Central memory CD8-positive, alpha-beta T cell (primary cell): Measurements from ENCODE around the gene EGFR.

Experiments
- ATAC-seq: fragments of 150-1000 bp; cut with Tn5 transposase; replicated peaks from 2 replicates; pipeline ENCODE4 v1.10.0; 2022; ENCODE audit warnings: mild to moderate bottlenecking, moderate FRiP score, moderate number of reproducible peaks; ENCODE audit not compliant: poor library complexity, severe bottlenecking; ENCODE audit errors: extremely low read depth
- DNase-seq, 2 donors: peaks; one replicate each; pipeline ENCODE4 v3.0.0; 2021; ENCODE audit warnings: low spot score in 2 of 2
- H3K27ac Mint-ChIP-seq: one replicate; pipeline ENCODE4 v1.8.0; 2022; ENCODE audit warnings: low read depth, mild to moderate bottlenecking, moderate library complexity, mixed read lengths
- H3K27me3 Mint-ChIP-seq: one replicate; pipeline ENCODE4 v1.8.0; 2022; ENCODE audit warnings: mixed read lengths
- H3K36me3 Mint-ChIP-seq: one replicate; pipeline ENCODE4 v1.8.0; 2022; ENCODE audit warnings: mild to moderate bottlenecking, moderate library complexity, mixed read lengths; ENCODE audit not compliant: insufficient read depth
- H3K4me1 Mint-ChIP-seq: one replicate; pipeline ENCODE4 v1.8.0; 2022; ENCODE audit warnings: mixed read lengths
- H3K4me3 Mint-ChIP-seq: one replicate; pipeline ENCODE4 v1.8.0; 2022; ENCODE audit warnings: mild to moderate bottlenecking, moderate library complexity, mixed read lengths
- H3K9me3 Mint-ChIP-seq: one replicate; pipeline ENCODE4 v1.8.0; 2022; ENCODE audit warnings: mixed read lengths

EGFR gene

GRCh38 chr7:55128693-55129394 is 110.0 kb downstream of the EGFR start:
- H3K27me3 Mint-ChIP-seq = peaks cover 56% of the 10 kb centered on the region
- ATAC-seq (no peak), DNase-seq (no peak)
- no peak overlapping the region for H3K27ac Mint-ChIP-seq
- H3K36me3 Mint-ChIP-seq = peaks cover 1% of the 10 kb centered on the region
- H3K4me1 Mint-ChIP-seq = no peaks in the 10 kb centered on the region
- no peak overlapping the region for H3K4me3 Mint-ChIP-seq
- H3K9me3 Mint-ChIP-seq = no peaks in the 10 kb centered on the region

GRCh38 chr7:55129541-55130394 is 111.0 kb downstream of the EGFR start:
- no peak overlapping the region for H3K27ac Mint-ChIP-seq
- H3K36me3 Mint-ChIP-seq = peaks cover 2% of the 10 kb centered on the region
- peaks cover 51% of the 10 kb centered on the region for H3K27me3 Mint-ChIP-seq
- DNase-seq (no peak), ATAC-seq (no peak)
- no peaks in the 10 kb centered on the region for H3K9me3 Mint-ChIP-seq
- no peak overlapping the region for H3K4me3 Mint-ChIP-seq
- H3K4me1 Mint-ChIP-seq = no peaks in the 10 kb centered on the region

GRCh38 chr7:55130395-55131141 is 111.8 kb downstream of the EGFR start:
- ATAC-seq (no peak), DNase-seq (no peak)
- no peaks in the 10 kb centered on the region for H3K9me3 Mint-ChIP-seq
- H3K27ac Mint-ChIP-seq = no peak overlapping the region
- H3K4me3 Mint-ChIP-seq = no peak overlapping the region
- H3K4me1 Mint-ChIP-seq = no peaks in the 10 kb centered on the region
- peaks cover 2% of the 10 kb centered on the region for H3K36me3 Mint-ChIP-seq
- peaks cover 45% of the 10 kb centered on the region for H3K27me3 Mint-ChIP-seq

- ATAC-seq (no peak), DNase-seq (no peak)
- H3K4me3 Mint-ChIP-seq = no peak overlapping the region
- peaks cover 38% of the 10 kb centered on the region for H3K27me3 Mint-ChIP-seq
- H3K27ac Mint-ChIP-seq = no peak overlapping the region
- H3K36me3 Mint-ChIP-seq = peaks cover 2% of the 10 kb centered on the region
- H3K9me3 Mint-ChIP-seq = no peaks in the 10 kb centered on the region
- H3K4me1 Mint-ChIP-seq = no peaks in the 10 kb centered on the region
Observed at GRCh38 chr7:55131142-55131929, 112.5 kb downstream of the EGFR start.

GRCh38 chr7:55132550-55132889 is 113.7 kb downstream of the EGFR start:
- Mint-ChIP-seq H3K4me1 (no peaks in the 10 kb centered on the region), H3K27me3 (peaks cover 36% of the 10 kb centered on the region), H3K27ac (no peak overlapping the region), H3K4me3 (no peak overlapping the region), H3K36me3 (peaks cover 2% of the 10 kb centered on the region), H3K9me3 (no peaks in the 10 kb centered on the region)
- DNase-seq (no peak), ATAC-seq (no peak)

- H3K4me3 Mint-ChIP-seq = no peak overlapping the region
- no peak for DNase-seq
- H3K27me3 Mint-ChIP-seq = peaks cover 36% of the 10 kb centered on the region
- H3K36me3 Mint-ChIP-seq = peaks cover 2% of the 10 kb centered on the region
- no peaks in the 10 kb centered on the region for H3K4me1 Mint-ChIP-seq
- H3K9me3 Mint-ChIP-seq = no peaks in the 10 kb centered on the region
- no peak for ATAC-seq
- no peak overlapping the region for H3K27ac Mint-ChIP-seq
Observed at GRCh38 chr7:55132890-55133551, 114.2 kb downstream of the EGFR start.

GRCh38 chr7:55133630-55134358 is 115.0 kb downstream of the EGFR start:
- Mint-ChIP-seq H3K27ac (no peak overlapping the region), H3K27me3 (peaks cover 39% of the 10 kb centered on the region), H3K4me3 (no peak overlapping the region), H3K9me3 (peaks cover 5% of the 10 kb centered on the region), H3K36me3 (peaks cover 2% of the 10 kb centered on the region), H3K4me1 (no peaks in the 10 kb centered on the region)
- no peak for DNase-seq
- ATAC-seq = no peak

GRCh38 chr7:55134359-55134725 is 115.5 kb downstream of the EGFR start:
- peaks cover 37% of the 10 kb centered on the region for H3K27me3 Mint-ChIP-seq

GRCh38 chr7:55134786-55135185 is 116.0 kb downstream of the EGFR start:
- H3K9me3 Mint-ChIP-seq = peaks cover 7% of the 10 kb centered on the region
- ATAC-seq = no peak
- DNase-seq = no peak
- H3K27me3 Mint-ChIP-seq = peaks cover 33% of the 10 kb centered on the region
- no peak overlapping the region for H3K4me3 Mint-ChIP-seq
- peaks cover 2% of the 10 kb centered on the region for H3K36me3 Mint-ChIP-seq
- no peak overlapping the region for H3K27ac Mint-ChIP-seq
- no peaks in the 10 kb centered on the region for H3K4me1 Mint-ChIP-seq

More at GRCh38 chr7:55134359-55134725, 115.5 kb downstream of the EGFR start:
- DNase-seq (no peak), ATAC-seq (no peak)
- Mint-ChIP-seq H3K27ac (no peak overlapping the region), H3K9me3 (peaks cover 7% of the 10 kb centered on the region), H3K36me3 (peaks cover 2% of the 10 kb centered on the region), H3K4me1 (no peaks in the 10 kb centered on the region), H3K4me3 (no peak overlapping the region)

GRCh38 chr7:55135462-55135861 is 116.6 kb downstream of the EGFR start:
- no peak for ATAC-seq
- peaks cover 2% of the 10 kb centered on the region for H3K36me3 Mint-ChIP-seq
- no peak overlapping the region for H3K4me3 Mint-ChIP-seq
- DNase-seq = no peak
- peaks cover 7% of the 10 kb centered on the region for H3K9me3 Mint-ChIP-seq
- peaks cover 27% of the 10 kb centered on the region for H3K27me3 Mint-ChIP-seq
- H3K27ac Mint-ChIP-seq = no peak overlapping the region
- H3K4me1 Mint-ChIP-seq = no peaks in the 10 kb centered on the region

GRCh38 chr7:55138663-55139062 is 119.8 kb downstream of the EGFR start:
- peaks cover 7% of the 10 kb centered on the region for H3K9me3 Mint-ChIP-seq
- ATAC-seq (no peak), DNase-seq (no peak)
- peaks cover 2% of the 10 kb centered on the region for H3K36me3 Mint-ChIP-seq
- no peaks in the 10 kb centered on the region for H3K4me1 Mint-ChIP-seq
- H3K27me3 Mint-ChIP-seq = peaks cover 35% of the 10 kb centered on the region
- no peak overlapping the region for H3K4me3 Mint-ChIP-seq
- H3K27ac Mint-ChIP-seq = no peak overlapping the region
